NCI-H524 (cell line): ENCODE results near the gene PPP3CA.

Source experiments
- DNase-seq, 2 experiments: peaks; one replicate each; lab custom pipeline; 2025; lab: John Stamatoyannopoulos, UW

Gene PPP3CA

DNA sequence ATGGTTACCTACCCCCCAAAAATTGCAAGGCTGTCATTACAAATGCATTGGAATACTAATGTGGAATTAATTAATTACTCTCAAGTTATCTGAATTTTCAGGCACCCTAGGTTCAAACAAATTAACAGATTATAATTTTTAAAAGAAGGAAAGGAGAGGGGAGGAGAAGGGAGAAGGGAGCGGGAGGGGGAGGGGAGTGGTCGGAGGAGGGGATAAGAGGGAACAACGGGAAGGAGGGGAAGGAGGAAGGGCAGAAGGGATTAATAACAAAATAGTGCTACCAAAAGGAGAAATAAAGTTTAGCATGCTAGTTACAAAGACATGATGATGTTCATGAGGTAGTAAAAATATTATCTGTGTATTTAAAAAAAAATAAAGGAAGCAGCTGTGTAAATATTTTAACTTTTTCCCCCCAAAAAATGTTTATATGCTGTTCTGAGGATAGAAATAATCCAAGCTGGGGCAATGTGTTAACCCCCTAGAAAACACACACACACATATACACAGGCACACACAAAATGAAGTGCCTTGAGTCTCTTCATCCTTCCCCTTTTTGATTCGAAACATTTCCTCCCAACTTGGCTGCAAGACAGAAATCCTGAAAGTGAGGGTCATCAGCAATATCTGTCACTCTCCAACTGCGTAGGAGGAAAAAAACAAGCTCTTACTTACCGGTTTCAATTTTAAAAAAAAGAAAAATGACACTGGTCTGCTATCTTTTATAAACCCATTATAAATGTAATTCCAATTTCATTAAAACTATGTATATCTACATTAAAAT lies 58.8 kb downstream of the PPP3CA start:
- DNase-seq, result no peak

DNA sequence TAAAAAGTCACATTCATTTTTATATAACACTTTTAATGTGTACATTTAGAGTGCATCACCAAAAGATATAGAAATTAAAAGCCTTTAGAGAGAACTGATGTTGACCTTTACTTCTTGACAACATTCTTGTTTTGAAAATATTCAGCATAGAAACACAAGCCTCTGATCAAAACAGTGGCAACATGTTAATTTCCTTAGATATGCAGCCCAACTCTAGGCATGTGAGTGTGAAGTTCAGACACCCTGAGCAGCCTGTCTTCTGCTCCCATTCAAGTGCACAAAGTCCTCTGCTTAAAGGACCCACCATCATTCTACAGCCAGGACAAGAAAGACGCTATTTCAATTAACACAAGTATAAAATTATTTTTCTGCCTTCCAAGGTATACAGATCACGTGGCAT lies 60.0 kb downstream of the PPP3CA start:
- DNase-seq, result no peak

DNA sequence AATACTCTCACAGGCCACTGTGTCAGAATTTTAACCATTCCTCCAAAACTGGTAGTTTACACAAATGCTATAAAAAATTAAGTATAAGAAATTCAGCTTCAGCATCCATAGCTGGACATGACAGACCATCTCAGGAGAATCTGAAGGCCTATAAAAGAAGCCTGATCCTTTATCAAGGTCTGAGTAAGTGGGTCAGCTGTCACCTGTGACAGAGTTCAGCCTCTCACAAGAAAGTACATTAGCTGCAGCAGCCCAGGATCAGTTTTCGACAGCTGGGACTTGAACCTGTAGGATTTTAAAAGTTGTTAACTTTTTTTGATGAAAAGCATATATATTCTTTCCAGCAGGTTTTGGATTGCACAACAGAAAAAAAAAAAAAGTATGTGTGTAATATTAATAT lies 60.7 kb downstream of the PPP3CA start:
- peak; percentile 0 to 2 for DNase-seq

DNA sequence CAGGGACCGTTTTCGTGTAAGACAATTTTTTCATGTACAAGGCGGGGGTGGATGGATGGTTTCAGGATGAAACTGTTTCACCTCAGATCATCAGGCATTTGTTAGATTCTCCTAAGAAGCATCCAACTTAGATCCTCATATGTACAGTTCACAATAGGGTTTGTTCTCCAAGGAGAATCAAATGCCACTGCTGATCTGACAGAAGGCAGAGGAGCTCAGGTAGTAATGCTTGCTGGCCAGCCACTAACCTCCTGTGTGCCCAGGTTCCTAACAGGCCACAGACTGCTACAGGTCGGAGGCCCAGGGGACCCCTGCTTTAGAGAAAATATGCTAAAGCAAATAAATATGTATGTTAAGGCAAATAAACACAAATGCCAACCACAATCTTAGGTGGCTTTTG lies 61.3 kb downstream of the PPP3CA start:
- no peak for DNase-seq

DNA sequence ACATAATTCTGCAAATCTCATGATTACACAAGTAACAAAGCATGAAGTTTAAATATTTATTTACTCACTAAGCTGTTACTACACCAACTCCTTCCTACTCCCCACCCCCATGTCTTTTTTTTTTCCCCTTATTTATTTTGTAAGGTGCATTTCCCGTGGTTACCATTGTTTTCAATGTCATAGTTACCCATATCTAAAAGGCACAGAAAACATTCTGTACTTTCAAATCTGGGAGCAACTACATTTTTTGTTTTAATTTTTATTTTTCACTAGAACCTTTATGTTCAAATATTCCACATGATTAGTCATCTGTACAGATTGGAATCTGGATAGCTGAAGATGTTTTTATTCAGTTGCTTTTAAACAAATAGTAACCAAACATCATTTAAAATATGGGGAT lies 62.8 kb downstream of the PPP3CA start:
- no peak for DNase-seq

DNA sequence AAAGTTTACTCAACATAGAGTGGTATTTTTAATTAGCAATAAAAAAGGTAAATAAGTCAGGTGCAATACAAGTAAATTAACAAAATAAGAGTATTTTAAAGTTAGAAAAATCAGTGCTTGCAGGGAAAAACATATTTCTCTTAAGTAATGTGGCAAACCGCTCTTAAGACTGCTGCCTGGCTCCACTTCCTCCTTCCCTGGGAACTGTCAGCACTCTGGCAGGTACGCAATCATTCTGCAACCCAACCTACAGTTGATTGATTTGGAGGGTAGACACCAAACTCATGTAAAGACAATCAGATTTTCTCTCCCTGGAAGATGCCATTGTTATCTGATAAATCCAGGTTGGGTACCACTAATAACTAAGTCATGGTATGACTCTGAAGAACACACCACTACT lies 63.9 kb downstream of the PPP3CA start:
- no peak for DNase-seq

DNA sequence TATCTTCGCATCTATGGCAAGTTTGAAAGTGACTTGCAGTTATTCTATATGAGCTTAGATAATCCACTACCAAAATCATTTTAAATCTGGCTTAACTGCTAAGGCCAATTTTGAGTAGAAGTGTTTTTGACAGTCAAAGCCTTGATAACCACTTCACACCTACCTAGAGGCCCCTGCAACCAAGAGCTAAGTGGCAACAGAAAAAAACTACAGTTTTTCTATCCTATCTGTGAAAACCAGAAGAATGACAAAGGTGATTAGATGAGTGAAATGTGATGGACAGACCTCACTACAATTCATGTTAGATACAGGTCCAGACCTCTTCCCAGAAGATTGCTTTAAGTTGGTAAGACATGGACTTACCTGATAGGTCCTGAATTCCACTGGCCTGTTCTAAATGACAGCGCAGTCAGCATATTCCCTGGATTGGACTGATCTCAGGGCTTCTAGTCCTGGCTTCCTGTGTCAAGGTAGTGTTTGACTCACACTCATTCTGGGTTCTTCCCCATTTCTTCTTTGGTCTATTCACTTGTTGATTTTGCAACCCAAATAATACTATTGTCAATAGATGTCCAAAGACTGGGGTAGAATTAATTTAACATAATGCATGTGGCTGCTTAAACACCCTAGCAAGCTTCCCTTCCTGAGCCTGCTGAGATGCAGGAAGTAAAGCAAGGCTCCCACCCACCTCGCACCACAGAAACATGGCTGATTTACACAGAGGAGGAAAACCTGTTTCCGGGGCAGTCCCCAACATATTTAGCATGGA lies 65.1 kb downstream of the PPP3CA start:
- DNase-seq, result no peak

DNA sequence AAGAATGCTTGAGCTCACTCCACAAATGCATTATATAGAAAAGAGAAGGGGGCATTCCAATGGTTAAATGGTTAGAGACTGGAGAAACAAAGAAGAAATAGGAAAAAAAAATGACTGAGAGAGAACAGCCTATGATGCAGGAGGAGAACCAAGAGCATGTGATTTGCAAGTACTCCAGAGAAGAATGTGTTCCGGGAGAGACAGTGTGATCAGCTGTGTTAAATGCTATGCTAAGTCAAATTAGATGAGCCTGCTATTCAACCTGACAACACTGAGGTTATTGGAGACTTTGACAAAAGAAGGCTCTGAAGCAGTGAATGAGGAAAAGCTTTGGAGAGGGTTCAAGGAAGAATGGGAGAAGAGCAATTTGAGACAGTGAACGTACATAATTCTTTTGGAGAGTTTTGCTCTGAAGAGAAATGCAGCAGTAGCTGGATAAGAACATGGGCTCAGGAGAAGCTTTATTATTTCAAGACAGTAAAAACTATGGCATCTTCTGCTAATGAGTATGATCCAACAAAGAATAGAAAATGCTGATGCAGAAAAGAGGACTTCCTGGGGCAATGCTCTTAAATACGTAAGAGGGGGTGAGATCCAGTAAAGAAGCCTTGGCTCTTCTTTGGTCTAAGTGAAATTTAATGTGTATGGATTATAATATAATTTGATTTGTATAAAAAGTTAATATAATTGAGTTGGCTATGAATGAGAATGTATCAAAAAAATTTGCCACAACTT lies 66.3 kb downstream of the PPP3CA start:
- no peak for DNase-seq

DNA sequence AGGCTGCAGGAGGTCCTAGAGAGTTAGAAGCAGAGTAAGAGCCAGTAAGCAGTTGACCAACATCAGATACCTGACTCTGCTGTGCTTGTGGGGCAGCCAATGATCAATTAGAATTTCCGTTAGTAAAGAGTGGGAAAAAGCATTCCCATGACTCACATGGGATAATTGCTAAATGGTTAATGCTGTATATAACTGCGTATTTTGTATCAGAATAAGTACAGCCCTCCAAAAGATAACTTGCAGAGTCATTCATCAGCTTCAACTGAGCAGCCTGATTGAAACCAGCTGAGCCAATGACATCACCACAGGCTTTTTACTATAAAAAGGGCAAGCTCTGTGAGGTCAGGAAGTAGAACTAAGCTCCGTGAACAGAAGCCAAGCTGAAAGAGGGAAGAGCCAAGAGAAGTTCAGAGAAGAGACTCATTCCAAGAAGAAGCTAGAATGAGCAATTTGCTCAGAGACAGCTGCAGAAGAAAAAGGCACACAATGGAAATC lies 67.9 kb downstream of the PPP3CA start:
- no peak for DNase-seq

DNA sequence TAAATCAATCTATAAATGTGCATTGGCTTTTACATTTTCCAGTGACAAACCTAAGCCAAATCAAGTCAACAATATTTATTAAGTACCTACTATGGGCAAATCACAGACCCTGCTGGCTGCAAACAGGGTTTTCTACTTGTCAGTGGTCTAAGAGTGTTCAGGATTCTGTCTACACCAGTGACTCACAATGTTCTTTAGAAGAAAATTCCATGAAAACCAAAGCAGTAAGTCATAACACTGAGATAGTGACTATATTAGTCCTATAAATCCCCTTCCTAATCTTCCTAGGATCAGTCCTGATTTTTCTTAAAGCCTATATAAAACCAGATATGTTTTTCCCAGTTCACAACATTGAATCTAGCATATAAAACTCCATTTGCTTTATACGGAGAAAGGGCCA lies 69.7 kb downstream of the PPP3CA start:
- DNase-seq, result no peak

DNA sequence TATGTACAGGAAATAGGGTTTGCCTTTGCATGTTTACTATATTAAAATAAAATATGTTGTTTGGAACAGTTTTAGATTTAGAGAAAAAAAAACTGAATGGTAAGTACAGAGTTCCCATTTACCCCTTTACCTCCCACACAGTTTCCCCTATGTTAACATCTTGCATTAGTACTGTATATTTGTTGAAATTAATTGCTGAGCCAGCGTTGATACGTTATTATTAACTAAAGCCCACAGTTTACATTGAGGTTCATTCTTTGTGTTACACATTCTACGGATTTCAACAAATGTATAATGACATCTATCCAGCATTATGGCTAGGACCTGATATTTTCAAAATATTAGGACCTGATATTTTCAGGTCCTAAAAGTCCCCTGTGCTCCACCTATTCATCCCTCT lies 70.7 kb downstream of the PPP3CA start:
- no peak for DNase-seq

DNA sequence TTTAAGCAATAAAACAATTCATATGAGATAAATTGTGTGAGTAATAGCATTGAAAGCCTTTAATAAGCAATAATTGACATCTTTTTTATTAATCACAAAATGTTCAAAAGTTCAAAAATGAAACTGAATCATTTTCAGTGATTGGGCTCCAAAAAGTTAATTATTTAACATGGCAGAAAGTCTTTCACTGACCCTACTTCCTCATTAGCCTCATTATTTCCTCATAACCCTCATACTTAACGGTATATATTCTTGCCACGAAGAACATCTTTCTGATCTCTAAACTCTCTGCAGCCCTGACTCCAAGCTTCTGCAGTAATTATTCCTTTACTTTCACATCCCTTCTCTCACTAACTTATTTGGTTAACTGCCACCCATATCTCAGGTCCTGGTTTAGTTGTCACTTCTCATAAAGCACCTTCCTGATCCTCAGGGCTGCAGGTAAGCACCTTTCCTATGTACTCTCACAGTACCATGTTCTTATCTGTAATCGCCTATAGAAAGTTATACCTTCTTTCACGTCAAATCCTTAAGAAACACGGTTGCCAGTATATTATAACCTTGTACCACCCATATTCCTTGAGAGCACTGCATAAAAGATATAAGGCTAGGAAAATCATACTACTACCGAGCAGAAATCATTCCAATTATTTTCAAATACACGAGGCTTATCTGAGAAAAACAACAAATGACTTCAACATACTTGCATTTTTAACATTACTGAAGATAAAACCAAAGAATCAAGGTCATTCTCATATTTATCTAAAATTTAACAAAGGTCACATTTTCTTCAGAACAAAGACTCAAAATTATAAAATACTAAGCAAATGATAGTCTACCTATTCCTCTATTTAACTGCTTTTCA lies 72.2 kb downstream of the PPP3CA start:
- no peak for DNase-seq

DNA sequence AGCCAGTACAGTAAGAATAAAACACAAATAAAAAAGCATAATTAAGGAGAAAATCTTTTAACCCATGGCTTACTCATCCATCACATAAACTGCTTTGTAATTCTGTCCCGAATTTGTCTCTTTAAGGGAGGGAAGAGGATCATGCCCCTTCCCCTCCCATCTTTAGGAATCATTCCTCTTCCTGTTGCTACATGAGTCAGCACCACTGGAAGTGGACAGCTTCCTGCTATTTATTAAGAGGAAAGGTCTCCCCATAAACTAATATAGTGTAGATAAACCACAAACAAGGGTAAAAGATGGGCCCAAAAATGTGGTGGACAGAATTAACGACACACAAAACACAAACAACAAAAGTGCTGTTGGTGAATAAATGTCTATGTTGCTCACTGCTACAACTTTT lies 75.8 kb downstream of the PPP3CA start:
- no peak for DNase-seq

DNA sequence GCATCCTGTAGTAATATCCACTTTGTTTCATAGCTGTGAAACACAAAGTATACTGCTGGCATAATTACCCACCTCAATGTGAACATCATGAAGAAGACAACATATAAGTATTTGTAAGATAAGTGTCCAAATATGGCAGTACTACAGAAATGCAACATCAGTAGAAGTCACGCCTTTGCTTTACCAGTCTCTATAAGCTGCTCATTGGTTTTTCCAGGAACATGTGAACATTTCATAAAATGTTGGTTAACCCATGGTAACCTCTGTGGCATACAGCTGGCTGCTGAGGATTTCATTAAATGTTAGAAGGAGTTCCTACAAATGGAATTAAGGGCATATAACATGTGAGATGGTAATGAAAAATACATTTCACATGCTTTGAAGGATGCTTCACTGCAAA lies 77.6 kb downstream of the PPP3CA start:
- no peak for DNase-seq

DNA sequence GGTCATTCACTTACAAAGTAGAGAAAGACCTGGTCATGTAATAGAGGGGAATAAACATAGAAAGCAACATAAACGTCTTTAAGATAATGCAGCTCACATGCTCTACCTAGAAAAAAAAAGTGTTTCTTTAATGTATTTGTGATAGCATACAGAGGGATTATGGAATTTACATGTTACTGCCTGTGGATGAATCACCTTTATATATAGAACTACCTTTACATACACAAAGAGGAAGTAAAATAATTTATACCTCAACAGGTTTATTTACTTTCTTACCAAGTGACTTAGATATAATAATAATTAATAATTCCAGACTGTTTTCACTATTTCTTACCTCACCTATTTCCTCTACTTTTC lies 81.5 kb downstream of the PPP3CA start:
- DNase-seq, result no peak

DNA sequence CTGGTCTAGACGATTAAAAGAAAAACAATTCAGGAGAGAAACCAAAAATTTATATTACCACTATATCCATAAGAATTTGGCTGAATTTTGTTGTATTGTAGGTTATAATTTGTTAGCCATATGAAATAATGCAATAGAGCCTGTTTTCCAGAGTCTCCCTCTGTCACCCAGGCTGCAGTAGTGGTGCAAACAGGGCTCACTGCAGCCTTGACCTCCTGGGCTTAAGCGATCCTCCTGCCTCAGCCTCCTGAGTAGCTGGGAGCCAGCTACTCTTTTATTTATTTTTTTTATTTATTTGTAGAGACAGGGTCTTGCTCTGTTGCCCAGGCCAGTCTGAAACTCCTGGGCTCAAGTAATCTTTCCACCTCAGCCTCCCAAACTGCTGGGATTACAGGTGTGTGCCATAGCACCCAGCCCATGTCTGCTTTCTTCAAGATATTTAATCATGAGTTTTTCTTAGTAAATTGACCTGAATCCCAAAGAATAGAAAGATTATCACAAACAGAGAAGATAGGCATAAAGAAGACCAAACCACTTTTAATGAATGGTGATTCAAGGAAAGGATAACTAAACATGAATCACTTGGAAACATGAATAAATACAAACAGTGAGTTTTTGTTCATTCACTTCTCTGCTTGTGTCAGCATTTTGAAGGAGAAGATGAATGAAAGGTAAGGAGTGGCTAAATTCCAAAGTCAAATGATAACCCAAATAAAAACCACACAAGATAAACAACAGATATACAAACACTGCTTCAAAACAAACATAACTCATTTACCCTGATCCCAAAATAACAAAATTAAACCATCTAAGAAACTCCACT lies 82.1 kb downstream of the PPP3CA start:
- DNase-seq, result no peak

DNA sequence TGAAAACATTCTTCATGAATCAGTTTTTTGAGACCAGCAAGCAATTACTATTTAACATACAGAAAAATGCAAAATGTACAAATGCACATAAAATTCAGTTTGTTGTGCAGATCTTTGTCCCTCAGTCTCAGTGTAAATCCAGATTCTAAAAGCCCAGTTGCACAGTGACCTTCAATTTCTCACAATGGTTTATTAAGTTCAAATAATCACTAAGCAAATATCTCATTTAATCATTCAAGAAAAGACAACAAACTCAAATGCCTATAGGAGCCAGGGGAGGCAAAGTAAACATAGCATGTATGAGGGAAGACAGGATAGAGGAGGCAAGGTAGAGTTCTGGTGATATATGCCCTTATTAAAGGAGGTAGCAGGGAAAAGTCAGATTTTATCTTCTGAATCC lies 82.8 kb downstream of the PPP3CA start:
- no peak for DNase-seq

DNA sequence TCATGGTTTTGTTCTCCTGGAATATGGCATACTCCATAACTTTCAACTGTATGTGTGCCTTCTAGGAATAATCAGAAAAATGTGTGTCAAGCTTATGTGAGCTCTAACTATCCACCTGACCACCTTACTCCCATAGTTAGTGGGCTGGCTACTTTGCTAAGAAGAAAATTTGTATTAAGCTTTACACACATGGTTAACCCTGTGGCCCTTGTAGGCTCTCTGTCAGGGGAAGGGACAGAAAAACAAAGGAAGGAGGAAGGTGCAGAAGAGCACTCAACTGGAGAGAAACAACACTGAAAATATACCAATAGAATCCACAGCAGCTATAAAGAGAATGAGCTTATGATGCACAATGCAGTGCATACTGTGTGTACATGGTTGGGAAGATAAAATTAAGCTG lies 84.6 kb downstream of the PPP3CA start:
- DNase-seq, result no peak

DNA sequence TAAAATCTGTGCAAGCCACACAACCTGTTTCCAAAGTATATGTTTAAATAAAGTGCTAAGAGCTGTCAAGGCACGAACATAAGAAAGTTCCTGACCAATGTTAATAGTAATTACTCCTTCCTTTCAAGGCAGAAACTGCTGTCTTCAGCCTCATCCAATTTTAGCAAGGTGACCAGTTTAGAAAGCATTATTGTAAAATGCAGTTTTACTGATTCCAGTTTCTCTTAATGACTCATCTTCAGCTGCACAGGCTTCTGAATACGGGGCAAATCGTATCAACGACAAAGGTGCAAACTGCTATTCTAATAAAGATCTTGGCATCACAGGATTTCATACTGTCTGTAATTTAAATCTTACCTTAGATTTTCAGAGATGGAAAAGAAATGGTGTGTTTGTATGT lies 87.5 kb downstream of the PPP3CA start:
- no peak for DNase-seq

DNA sequence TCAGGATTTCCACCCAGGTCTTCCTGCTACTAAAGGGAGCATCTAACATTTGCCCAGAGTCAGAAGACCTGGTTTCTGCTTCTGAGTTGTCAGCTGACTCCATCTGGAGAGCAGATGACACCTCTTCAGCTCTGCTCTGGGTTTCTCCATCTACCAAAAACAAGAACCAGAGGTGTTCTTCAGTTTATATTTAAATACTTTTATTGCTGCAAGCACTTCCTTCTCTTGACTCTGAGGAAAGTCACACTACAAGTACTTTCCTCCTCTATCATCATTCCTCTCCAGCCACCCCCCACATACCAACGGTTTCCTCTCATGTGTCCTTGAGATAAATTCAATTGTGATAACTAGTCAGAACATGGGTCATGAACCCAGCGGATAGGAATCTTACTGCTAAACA lies 88.4 kb downstream of the PPP3CA start:
- no peak for DNase-seq

DNA sequence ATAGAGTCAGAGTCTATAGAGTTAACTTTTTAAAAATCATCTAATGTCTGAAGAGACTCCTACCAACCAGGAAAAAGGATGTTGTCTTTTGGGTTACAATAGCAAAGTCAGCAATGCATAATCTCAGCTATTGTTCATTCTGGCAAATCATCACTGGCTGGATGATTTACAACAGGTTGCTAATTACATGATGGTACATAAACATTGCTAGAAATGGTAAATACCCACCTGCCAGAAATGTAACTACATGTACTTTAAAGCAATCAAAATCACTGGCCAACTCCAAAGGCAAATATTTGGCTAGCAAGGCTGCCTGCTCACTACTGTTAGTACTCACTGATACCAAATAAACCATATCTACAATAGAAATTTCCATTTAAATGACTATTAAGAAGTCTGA lies 91.1 kb downstream of the PPP3CA start:
- DNase-seq, result no peak
